ENCODE measurements around the gene FOXN3.

DNA sequence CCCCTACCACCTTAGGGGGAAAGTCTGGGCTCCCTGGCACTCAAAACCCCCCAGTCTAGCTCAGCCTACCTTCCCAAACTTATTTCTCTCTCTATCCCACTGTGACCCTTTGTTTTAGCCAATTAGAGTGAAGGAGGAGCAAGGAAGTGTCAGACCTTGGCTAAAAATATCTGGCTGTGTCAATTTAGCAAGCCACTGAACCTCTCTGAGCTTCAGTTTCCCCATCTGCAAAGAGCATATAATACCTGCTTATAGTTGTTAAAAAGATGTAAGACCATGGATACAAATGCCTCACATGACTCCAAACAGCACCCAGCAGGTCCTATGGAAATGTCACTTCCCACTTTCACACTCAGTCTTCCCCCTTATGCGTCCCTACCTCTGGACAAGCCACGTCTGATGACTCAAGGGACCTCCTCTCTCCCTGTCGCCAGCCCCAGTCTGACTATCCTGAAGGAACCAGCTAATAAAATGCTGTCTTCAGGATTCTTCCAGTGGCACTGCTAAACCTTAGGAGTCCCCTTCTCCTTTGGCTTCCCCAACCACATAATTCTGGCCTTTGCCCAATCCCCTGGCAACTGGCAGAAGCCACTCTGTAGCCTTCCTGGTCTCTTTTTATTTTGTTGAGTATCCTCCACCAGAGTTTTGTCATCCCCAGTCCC is 19.3 kb downstream of the FOXN3 start:
- TF ChIP-seq, protein P1, sequence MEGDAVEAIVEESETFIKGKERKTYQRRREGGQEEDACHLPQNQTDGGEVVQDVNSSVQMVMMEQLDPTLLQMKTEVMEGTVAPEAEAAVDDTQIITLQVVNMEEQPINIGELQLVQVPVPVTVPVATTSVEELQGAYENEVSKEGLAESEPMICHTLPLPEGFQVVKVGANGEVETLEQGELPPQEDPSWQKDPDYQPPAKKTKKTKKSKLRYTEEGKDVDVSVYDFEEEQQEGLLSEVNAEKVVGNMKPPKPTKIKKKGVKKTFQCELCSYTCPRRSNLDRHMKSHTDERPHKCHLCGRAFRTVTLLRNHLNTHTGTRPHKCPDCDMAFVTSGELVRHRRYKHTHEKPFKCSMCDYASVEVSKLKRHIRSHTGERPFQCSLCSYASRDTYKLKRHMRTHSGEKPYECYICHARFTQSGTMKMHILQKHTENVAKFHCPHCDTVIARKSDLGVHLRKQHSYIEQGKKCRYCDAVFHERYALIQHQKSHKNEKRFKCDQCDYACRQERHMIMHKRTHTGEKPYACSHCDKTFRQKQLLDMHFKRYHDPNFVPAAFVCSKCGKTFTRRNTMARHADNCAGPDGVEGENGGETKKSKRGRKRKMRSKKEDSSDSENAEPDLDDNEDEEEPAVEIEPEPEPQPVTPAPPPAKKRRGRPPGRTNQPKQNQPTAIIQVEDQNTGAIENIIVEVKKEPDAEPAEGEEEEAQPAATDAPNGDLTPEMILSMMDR (IDR thresholded peaks at IDR 0.05; ENCODE audit: extremely low read depth in 1 of 2, insufficient read depth in 1 of 2, low read depth in 1 of 2, low read length in 2 of 2) = no peak
- TF ChIP-seq EZH2 (IDR thresholded peaks at IDR 0.05; ENCODE audit: borderline replicate concordance, low read depth, low read length, severe bottlenecking) = no peak
- no peak for TF ChIP-seq POLR2A (IDR thresholded peaks at IDR 0.05; ENCODE audit: low read depth, low read length)
- TF ChIP-seq, protein P2, sequence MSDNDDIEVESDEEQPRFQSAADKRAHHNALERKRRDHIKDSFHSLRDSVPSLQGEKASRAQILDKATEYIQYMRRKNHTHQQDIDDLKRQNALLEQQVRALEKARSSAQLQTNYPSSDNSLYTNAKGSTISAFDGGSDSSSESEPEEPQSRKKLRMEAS (IDR thresholded peaks at IDR 0.05; ENCODE audit: insufficient read depth, insufficient read length) = no peak
- TF ChIP-seq FOS (IDR thresholded peaks at IDR 0.05; ENCODE audit: borderline replicate concordance, insufficient read depth, low read length) = no peak
- no peak for TF ChIP-seq POLR2AphosphoS5 (IDR thresholded peaks at IDR 0.05; ENCODE audit: insufficient read depth, low read depth, low read length)
- no peak for TF ChIP-seq JUN (IDR thresholded peaks at IDR 0.05; ENCODE audit: borderline replicate concordance, insufficient read depth, insufficient read length, low read depth)
- no peak for TF ChIP-seq MYC (IDR thresholded peaks at IDR 0.05; ENCODE audit: low read depth, low read length)
- TF ChIP-seq GATA2 (IDR thresholded peaks at IDR 0.05; ENCODE audit: insufficient read depth, insufficient read length, low read depth, low read length) = no peak
